ENCODE measurements around the gene SESN1.
A peak's percentile ranks its signal among the peaks of the same experiment; 100 is the strongest.
"Not testable (repeated sequence)": the region's sequence is repeated elsewhere in the genome, so short reads cannot be mapped to it uniquely, and the experiment has no call there.

SESN1 gene

GRCh38 chr6:109124219-109124618 lies 29.6 kb upstream of the SESN1 start:
- no peak for DNase-seq (ENCODE audit: low read depth)
- H3K4me3 ChIP-seq (replicated peaks; ENCODE audit: low read depth, low read length): no peak overlapping the region
- no peak for TF ChIP-seq CTCF (IDR thresholded peaks at IDR 0.05; ENCODE audit: low read length, missing control alignments)

GRCh38 chr6:109121411-109121810 lies 26.8 kb upstream of the SESN1 start:
- no peak overlapping the region for H3K4me3 ChIP-seq (replicated peaks; ENCODE audit: low read depth, low read length)
- TF ChIP-seq CTCF (IDR thresholded peaks at IDR 0.05; ENCODE audit: low read length, missing control alignments): no peak
- peak; percentile 32 for DNase-seq (ENCODE audit: low read depth)

GRCh38 chr6:109118871-109119354 lies 24.3 kb upstream of the SESN1 start:
- TF ChIP-seq CTCF (IDR thresholded peaks at IDR 0.05; ENCODE audit: low read length, missing control alignments): no peak
- no peak for DNase-seq (ENCODE audit: low read depth)
- H3K4me3 ChIP-seq (replicated peaks; ENCODE audit: low read depth, low read length): no peak overlapping the region

GRCh38 chr6:109118337-109118736 lies 23.7 kb upstream of the SESN1 start:
- no peak for DNase-seq (ENCODE audit: low read depth)
- no peak overlapping the region for H3K4me3 ChIP-seq (replicated peaks; ENCODE audit: low read depth, low read length)
- TF ChIP-seq CTCF (IDR thresholded peaks at IDR 0.05; ENCODE audit: low read length, missing control alignments): no peak

GRCh38 chr6:109117346-109118035 lies 22.8 kb upstream of the SESN1 start:
- no peak for TF ChIP-seq CTCF (IDR thresholded peaks at IDR 0.05; ENCODE audit: low read length, missing control alignments)
- H3K4me3 ChIP-seq (replicated peaks; ENCODE audit: low read depth, low read length): no peak overlapping the region
- no peak for DNase-seq (ENCODE audit: low read depth)

- H3K4me3 ChIP-seq (replicated peaks; ENCODE audit: low read depth, low read length); DNase-seq (ENCODE audit: low read depth): not testable (repeated sequence)
Measured at GRCh38 chr6:109112663-109113062, 18.0 kb upstream of the SESN1 start.

GRCh38 chr6:109109663-109110062 lies 15.0 kb upstream of the SESN1 start:
- H3K4me3 ChIP-seq (replicated peaks; ENCODE audit: low read depth, low read length); DNase-seq (ENCODE audit: low read depth): not testable (repeated sequence)

- no peak overlapping the region for H3K4me3 ChIP-seq (replicated peaks; ENCODE audit: low read depth, low read length)
- DNase-seq (ENCODE audit: low read depth): no peak
- no peak for TF ChIP-seq CTCF (IDR thresholded peaks at IDR 0.05; ENCODE audit: low read length, missing control alignments)
Measured at GRCh38 chr6:109105681-109106080, 11.0 kb upstream of the SESN1 start.
